Right hindlimb (tissue), 1 donor: Measurements from ENCODE around the gene CCDC40.

Experiments
- DNase-seq: peaks from one replicate; pipeline ENCODE4 v3.0.0-alpha.2; 2018

CCDC40 gene

GRCh38 chr17:80053102-80053501 is 16.7 kb downstream of the CCDC40 start:
- DNase-seq, result no peak

GRCh38 chr17:80055597-80055996 is 19.2 kb downstream of the CCDC40 start:
- DNase-seq, result no peak

GRCh38 chr17:80058311-80058955 is 22.0 kb downstream of the CCDC40 start:
- DNase-seq, result no peak

GRCh38 chr17:80060644-80061043 is 24.2 kb downstream of the CCDC40 start:
- DNase-seq, result no peak

DNA sequence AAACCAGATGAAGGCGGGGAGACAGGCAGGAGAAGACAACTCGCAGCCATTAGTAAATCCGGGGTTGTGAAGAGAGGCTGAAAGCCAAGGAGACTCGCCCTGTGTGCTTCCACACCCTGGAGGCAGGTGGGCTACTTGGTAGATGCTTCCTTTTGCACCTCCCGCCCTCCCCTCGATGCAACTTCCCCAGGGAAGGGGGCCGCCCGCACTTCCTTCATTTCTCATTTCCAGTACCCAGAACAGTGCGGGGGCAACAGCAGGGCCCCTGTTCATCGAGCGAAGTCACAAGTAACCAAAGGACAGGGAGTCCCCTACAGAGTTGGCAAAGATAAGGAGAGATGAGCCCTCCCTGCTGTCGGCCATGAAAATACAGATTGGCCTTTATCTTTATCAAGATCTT is 25.0 kb downstream of the CCDC40 start:
- no peak for DNase-seq

DNA sequence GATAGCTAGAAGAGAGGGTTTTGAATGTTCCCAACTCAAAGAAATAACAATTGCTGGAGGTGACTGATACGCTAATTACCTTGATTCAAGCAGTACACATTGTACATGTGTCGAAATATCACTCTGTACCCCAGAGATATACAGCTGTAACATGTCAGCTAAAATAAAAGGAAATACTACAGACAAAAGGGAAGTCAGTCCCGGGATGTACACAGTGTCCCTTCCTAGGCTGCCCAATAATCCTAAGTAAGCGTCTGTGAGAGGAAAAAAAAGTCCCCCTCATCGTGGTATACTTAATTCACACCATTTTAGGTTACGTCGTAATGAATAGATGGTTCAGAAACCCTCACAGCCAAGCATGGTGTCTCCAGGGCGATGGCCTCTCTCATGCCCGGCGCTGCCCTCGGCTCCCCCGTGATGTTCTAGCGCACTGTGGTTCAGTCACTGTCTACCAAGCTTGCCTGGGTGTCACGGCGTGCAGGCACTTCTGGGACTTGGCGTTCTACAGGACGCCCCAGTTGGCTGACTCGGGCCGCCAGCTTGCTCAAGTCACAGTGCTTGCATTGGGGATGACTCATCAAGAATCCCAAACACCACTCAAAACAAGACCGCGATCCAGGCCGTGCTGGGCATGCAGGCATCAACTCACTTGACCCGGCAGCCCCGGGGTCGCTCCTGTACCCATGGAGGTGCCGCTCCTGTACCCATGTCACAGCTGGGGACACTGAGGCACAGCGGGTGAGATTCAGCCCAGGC is 27.6 kb downstream of the CCDC40 start:
- no peak for DNase-seq

- no peak for DNase-seq
Measured at GRCh38 chr17:80064696-80065095, 28.3 kb downstream of the CCDC40 start.

DNA sequence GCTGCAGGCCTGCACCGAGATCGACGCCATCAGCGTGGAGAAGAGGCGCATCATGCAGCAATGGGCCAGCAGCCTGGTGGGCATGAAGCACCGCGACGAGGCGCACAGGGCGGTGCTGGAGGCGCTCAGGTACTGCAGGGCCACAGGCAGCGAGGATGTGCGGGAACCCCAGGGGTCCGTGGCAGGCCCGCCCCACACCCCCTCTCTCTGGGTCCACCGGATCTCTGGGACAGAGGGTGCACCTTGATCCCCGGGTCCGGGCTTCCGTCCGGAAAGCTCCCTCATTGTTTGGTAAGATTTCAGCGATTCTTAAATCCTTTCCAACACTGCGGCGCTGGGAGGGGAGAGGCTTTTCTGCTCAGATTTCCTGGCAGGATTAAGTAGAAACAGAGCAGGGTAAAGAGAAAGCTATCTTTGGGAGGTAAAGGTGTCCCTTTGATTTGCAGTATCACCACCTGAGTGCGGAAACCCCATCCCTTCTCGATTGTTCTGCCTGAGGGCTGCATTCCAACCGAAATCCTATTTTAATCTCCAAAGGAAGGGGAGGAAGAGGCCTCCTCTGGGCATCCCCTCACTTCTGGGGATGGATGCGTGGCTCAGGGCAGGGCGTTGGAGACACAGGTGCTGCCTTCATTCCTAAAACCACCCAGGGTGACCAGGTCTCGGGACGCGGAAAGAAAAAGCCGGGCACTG is 29.2 kb downstream of the CCDC40 start:
- no peak for DNase-seq

GRCh38 chr17:80067393-80067986 is 31.0 kb downstream of the CCDC40 start:
- DNase-seq, result no peak

GRCh38 chr17:80068301-80069222 is 32.1 kb downstream of the CCDC40 start:
- DNase-seq, result no peak

DNA sequence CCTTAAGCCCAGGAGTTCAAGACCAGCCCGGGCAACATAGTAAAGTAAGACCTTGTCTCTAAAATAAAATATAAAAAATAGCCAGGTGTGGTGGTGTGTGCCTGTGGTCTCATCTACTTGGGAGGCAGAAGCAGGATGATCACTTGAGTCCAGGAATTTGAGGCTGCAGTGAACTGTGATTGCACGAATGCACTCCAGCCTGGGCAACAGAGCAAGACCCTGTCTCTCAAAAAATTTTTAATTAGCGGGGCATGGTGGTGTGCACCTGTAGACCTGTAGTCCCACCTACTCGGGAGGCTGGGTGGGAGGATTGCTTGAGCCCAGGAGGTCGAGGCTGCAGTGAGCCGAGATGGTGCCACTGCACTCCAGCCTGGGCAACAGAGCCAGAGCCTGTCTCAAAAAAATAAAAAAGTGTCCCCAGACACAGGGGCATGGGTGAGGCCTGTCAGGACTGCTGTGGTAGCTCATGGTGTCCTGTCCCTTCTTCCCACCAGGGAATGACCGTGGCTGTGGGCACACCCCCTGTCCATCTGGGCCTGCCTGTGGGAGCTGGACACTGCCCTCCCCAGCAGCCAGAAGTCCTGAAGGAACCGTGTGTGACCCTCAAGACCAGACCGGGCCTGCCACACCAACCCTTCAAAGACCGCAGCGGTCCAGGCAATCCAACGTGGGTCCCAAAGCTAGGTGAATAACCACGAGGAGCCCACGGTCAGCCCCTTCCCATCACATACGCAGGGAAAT is 34.1 kb downstream of the CCDC40 start:
- DNase-seq, result no peak

DNA sequence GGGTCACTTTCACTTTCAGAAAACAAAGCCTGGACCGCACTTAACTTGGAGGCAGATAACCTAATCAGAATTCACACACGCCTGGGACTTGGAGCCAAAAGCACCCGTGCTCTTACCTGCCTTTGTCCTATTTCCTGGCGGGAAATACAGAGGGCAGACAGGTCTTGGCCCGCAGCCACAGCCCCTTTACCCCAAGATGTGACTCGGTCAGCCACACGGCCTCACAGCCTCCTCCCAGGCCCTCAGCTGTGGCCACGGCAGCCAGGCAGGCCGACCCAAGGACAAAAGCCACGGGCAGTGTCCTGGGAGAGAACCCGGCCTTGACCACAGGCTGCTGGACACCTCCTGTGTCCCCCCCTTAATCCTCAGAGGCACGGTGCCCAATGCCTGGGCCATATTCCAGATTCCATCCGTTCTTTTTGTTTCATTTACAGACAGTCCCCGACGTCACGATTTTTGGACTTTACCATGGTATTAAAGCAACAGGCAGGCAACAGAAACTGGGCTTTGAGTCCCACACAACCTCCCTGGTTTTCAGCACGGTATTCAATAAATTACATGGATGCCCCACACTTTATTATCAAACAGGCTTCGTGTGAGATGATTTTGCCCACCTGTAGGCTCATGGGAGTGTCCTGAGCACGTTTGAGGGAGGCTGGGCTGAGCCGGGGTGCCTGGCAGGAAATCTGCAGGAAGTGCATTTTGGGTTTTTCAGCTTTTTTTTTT is 34.8 kb downstream of the CCDC40 start:
- DNase-seq, result peak; percentile 57

DNA sequence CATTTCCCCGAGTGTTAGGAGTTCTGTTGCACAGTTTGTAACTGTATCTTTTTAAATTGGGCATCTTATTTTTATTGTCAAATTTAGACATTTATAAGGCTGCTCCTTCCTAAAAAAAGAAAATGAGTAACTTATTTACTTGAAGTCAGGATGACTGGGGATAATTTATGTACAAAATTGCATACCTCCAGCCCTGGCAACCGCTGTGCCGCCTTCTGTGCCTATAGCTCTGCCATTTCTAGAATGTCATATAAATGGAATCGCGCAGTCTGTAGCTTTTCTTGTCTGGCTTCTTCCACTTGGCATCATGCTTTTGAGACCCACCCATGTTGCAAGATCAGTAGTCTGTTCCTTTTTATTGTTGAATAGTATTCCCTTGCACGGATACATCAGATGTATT is 36.0 kb downstream of the CCDC40 start:
- no peak for DNase-seq

- no peak for DNase-seq
Measured at GRCh38 chr17:80080081-80080480, 43.6 kb downstream of the CCDC40 start.

GRCh38 chr17:80081596-80081995 is 45.2 kb downstream of the CCDC40 start:
- no peak for DNase-seq

- DNase-seq, result peak; percentile 76
Measured at GRCh38 chr17:80082403-80083135, 46.1 kb downstream of the CCDC40 start.

- no peak for DNase-seq
Measured at GRCh38 chr17:80083136-80083661, 46.8 kb downstream of the CCDC40 start.

DNA sequence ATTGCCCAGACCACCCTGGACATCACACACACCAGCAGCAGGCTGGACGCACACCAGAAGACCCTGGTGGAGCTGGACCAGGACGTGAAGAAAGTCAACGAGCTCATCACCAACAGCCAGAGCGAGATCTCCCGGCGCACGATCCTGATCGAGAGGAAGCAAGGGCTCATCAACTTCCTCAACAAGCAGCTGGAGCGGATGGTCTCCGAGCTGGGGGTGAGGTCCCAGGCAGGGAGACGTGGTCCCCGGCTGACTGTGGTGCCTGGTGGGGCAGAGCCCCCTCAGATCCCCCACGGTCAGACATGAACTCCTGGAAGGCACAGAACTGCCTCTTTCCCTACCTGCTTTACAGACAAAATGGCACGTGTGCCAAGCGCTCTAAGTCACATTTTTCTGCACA is 48.3 kb downstream of the CCDC40 start:
- DNase-seq, result no peak

GRCh38 chr17:80086081-80086480 is 49.6 kb downstream of the CCDC40 start:
- DNase-seq, result no peak

DNA sequence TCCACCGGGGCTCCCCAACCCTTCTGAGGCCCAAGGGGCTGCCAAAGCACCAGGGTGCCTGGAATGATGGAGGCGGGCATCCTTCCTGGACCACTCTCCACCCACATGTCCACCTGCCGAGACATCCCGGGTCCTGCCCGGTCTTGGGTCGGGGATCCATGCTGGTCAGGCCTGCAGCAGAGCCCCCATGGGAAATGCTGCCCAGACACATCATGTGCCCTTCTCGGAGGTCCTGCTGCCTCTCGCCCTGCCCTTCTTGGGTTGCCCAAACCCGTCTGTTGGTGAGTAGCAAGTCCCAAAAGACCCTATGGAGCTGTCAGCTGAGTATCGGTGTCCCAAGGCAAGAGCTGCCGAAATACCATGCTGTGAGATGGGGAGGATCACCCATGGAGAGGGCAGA is 50.2 kb downstream of the CCDC40 start:
- DNase-seq, result no peak
